H1 (cell line): ENCODE results near the gene MMS22L. TPM values are rescaled to one million over a fixed set of nuclear protein-coding genes. Genes with fewer than 3 reads are reported as not detected.

ENCODE experiments used
- CTCF ChIA-PET: fragments of 300-600 bp; sonication (Branson Sonifier 250); formaldehyde crosslinking; loops from one replicate; lab custom pipeline; 2021; ENCODE audit not compliant: partially characterized antibody; lab: Charles Lee
- POLR2A ChIA-PET: fragments of 300-600 bp; sonication (Branson Sonifier 250); formaldehyde crosslinking; loops from one replicate; lab custom pipeline; 2021; ENCODE audit warnings: inconsistent platforms; ENCODE audit not compliant: partially characterized antibody; lab: Charles Lee
- DNase-seq, 2 experiments: peaks; one replicate each; pipeline versions ENCODE4 v3.0.0 to v3.0.0-alpha.2; 2010 to 2022; ENCODE audit warnings: low spot score in 2 of 2, low read depth in 1 of 2, mixed read lengths in 1 of 2
- FAIRE-seq: peaks from 2 replicates; lab custom pipeline; 2011; peaks lifted over from hg19 to GRCh38; lab: Jason Lieb, UNC
- H2AFZ ChIP-seq: 2 replicates; pipeline ENCODE4 v1.8.1; 2012; ENCODE audit warnings: low read length, inconsistent platforms
- H2AK5ac ChIP-seq: 2 replicates; pipeline ENCODE4 v1.6.1; 2013; ENCODE audit warnings: low read depth, low read length
- H2BK120ac ChIP-seq: replicated peaks from 2 replicates; pipeline ENCODE3; 2013; ENCODE audit warnings: low read depth, low read length, inconsistent platforms
- H2BK12ac ChIP-seq: 2 replicates; pipeline ENCODE4 v1.6.1; 2013; ENCODE audit warnings: low read depth, low read length
- H2BK15ac ChIP-seq: 2 replicates; pipeline ENCODE4 v1.6.1; 2013; ENCODE audit warnings: low read length
- H2BK20ac ChIP-seq: 2 replicates; pipeline ENCODE4 v1.6.1; 2013; ENCODE audit warnings: low read length
- H2BK5ac ChIP-seq: 2 replicates; pipeline ENCODE4 v1.6.1; 2013; ENCODE audit warnings: low read depth, low read length
- H3K14ac ChIP-seq: 2 replicates; pipeline ENCODE4 v1.6.1; 2013; ENCODE audit warnings: inconsistent platforms; ENCODE audit not compliant: insufficient read length
- H3K18ac ChIP-seq: 2 replicates; pipeline ENCODE4 v1.6.1; 2013; ENCODE audit warnings: low read length; ENCODE audit errors: extremely low read depth
- H3K23ac ChIP-seq: 2 replicates; pipeline ENCODE4 v1.6.1; 2013; ENCODE audit warnings: inconsistent platforms; ENCODE audit not compliant: insufficient read length
- H3K23me2 ChIP-seq: 2 replicates; pipeline ENCODE4 v1.6.1; 2013; ENCODE audit warnings: low read depth, low read length
- H3K27ac ChIP-seq: 2 replicates; pipeline ENCODE4 v1.6.1; 2011; ENCODE audit warnings: low read depth, low read length, inconsistent platforms
- H3K27me3 ChIP-seq, 4 experiments: replicated peaks in 1 of 4; 1 replicate in 1 of 4; 2 replicates in 3 of 4; pipeline versions ENCODE4 v1.6.1 to v1.8.1; 2011 to 2013; ENCODE audit warnings: low read length in 3 of 4, mild to moderate bottlenecking in 3 of 4, inconsistent platforms in 2 of 4, mixed read lengths in 2 of 4, moderate library complexity in 1 of 4; ENCODE audit not compliant: control insufficient read depth in 3 of 4, insufficient read depth in 3 of 4; ENCODE audit errors: extremely low read depth in 1 of 4
- H3K36me3 ChIP-seq, 4 experiments: 2 replicates each; pipeline versions ENCODE4 v1.6.1 to v1.8.1; 2011 to 2013; ENCODE audit warnings: mild to moderate bottlenecking in 4 of 4, low read length in 3 of 4, moderate library complexity in 2 of 4, control low read depth in 1 of 4, inconsistent platforms in 1 of 4; ENCODE audit not compliant: insufficient read depth in 4 of 4, control insufficient read depth in 2 of 4
- H3K4ac ChIP-seq: replicated peaks from 2 replicates; pipeline ENCODE3; 2013; ENCODE audit warnings: low read length, low read depth, mixed read lengths, inconsistent platforms; ENCODE audit not compliant: insufficient read length
- H3K4me1 ChIP-seq, 4 experiments: replicated peaks in 1 of 4; 1 replicate in 1 of 4; 2 replicates in 3 of 4; pipeline versions ENCODE4 v1.6.1 to v1.8.1; 2011 to 2013; ENCODE audit warnings: low read length in 3 of 4, inconsistent platforms in 2 of 4, mixed read lengths in 1 of 4; ENCODE audit not compliant: insufficient read depth in 4 of 4, control insufficient read depth in 3 of 4
- H3K4me2 ChIP-seq, 2 experiments: 2 replicates each; pipeline versions ENCODE4 v1.6.1 to v1.8.1; 2011 to 2013; ENCODE audit warnings: low read depth in 2 of 2, low read length in 2 of 2, control low read depth in 1 of 2, inconsistent platforms in 1 of 2, mild to moderate bottlenecking in 1 of 2; ENCODE audit not compliant: insufficient read depth in 1 of 2
- H3K4me3 ChIP-seq, 4 experiments: fragments of 200-600, 300-600 bp in 1 of 4; sonication (generic), shearing (Covaris generic), sonication (Bioruptor Twin) in 1 of 4; 2 replicates each; pipeline versions ENCODE4 v1.5.1 to v1.8.1; 2011 to 2016; ENCODE audit warnings: low read length in 4 of 4, low read depth in 3 of 4, control low read depth in 2 of 4, inconsistent platforms in 2 of 4, mild to moderate bottlenecking in 2 of 4, mixed read lengths in 1 of 4, moderate library complexity in 1 of 4; ENCODE audit not compliant: insufficient read depth in 2 of 4; ENCODE audit errors: extremely low read depth in 1 of 4
- H3K56ac ChIP-seq: replicated peaks from 2 replicates; pipeline ENCODE3; 2013; ENCODE audit warnings: low read depth, mild to moderate bottlenecking, mixed read lengths, low read length, inconsistent platforms; ENCODE audit not compliant: insufficient read length
- H3K79me1 ChIP-seq: 2 replicates; pipeline ENCODE4 v1.6.1; 2013; ENCODE audit warnings: low read depth, low read length, control low read depth
- H3K79me2 ChIP-seq, 2 experiments: 2 replicates each; pipeline versions ENCODE4 v1.6.1 to v1.8.1; 2012 to 2013; ENCODE audit warnings: low read length in 2 of 2, mild to moderate bottlenecking in 2 of 2, inconsistent platforms in 1 of 2; ENCODE audit not compliant: insufficient read depth in 2 of 2, control insufficient read depth in 1 of 2
- H3K9ac ChIP-seq, 4 experiments: replicated peaks in 1 of 4; 1 replicate in 1 of 4; 2 replicates in 3 of 4; pipeline versions ENCODE4 v1.6.1 to v1.8.1; 2011 to 2013; ENCODE audit warnings: low read depth in 3 of 4, low read length in 3 of 4, control low read depth in 2 of 4, mild to moderate bottlenecking in 2 of 4, moderate library complexity in 2 of 4, inconsistent platforms in 1 of 4; ENCODE audit errors: extremely low read depth in 1 of 4
- H3K9me3 ChIP-seq, 2 experiments: 2 replicates each; pipeline versions ENCODE4 v1.6.1 to v1.8.1; 2012 to 2013; ENCODE audit warnings: mild to moderate bottlenecking in 2 of 2, moderate library complexity in 2 of 2, control low read depth in 1 of 2, inconsistent platforms in 1 of 2, low read depth in 1 of 2, low read length in 1 of 2, mixed read lengths in 1 of 2; ENCODE audit not compliant: insufficient read depth in 2 of 2
- H4K20me1 ChIP-seq, 2 experiments: replicated peaks in 1 of 2; 2 replicates each; pipeline versions ENCODE3 to v1.8.1; 2011 to 2013; ENCODE audit warnings: inconsistent platforms in 2 of 2, low read length in 2 of 2, mild to moderate bottlenecking in 1 of 2; ENCODE audit not compliant: insufficient read depth in 2 of 2, control insufficient read depth in 1 of 2
- H4K5ac ChIP-seq: 2 replicates; pipeline ENCODE4 v1.6.1; 2013; ENCODE audit warnings: low read length, low read depth, mixed read lengths, inconsistent platforms; ENCODE audit not compliant: insufficient read length
- H4K8ac ChIP-seq: 2 replicates; pipeline ENCODE4 v1.8.0; 2013; ENCODE audit warnings: mild to moderate bottlenecking, moderate library complexity, low read length, inconsistent platforms; ENCODE audit not compliant: insufficient read depth; ENCODE audit errors: extremely low read depth
- H4K91ac ChIP-seq: replicated peaks from 2 replicates; pipeline ENCODE3; 2013; ENCODE audit warnings: low read length, mixed read lengths, inconsistent platforms; ENCODE audit not compliant: insufficient read length
- CHD2 ChIP-seq: IDR thresholded peaks from 2 replicates; pipeline ENCODE4 v1.6.1; 2012; ENCODE audit warnings: low read length, improper control_type of control experiment
- CREB1 ChIP-seq: IDR thresholded peaks from 2 replicates; pipeline ENCODE4 v1.6.1; 2012; ENCODE audit warnings: inconsistent platforms
- FOSL1 ChIP-seq: IDR thresholded peaks from 2 replicates; pipeline ENCODE4 v1.6.1; 2011; ENCODE audit warnings: mild to moderate bottlenecking, low read depth, low read length, moderate library complexity; ENCODE audit not compliant: insufficient read depth
- KDM4A ChIP-seq: IDR thresholded peaks from one replicate; pipeline ENCODE4 v1.7.1; 2012; ENCODE audit warnings: low read depth, mild to moderate bottlenecking, moderate library complexity, low read length, inconsistent platforms; ENCODE audit not compliant: severe bottlenecking
- RFX5 ChIP-seq: IDR thresholded peaks from 2 replicates; pipeline ENCODE4 v1.6.1; 2011; ENCODE audit warnings: low read depth, low read length, improper control_type of control experiment, borderline replicate concordance
- RXRA ChIP-seq: IDR thresholded peaks from 2 replicates; pipeline ENCODE4 v1.6.1; 2011; ENCODE audit warnings: low read depth, mild to moderate bottlenecking, low read length, moderate library complexity; ENCODE audit not compliant: insufficient read depth
- SIRT6 ChIP-seq: IDR thresholded peaks from one replicate; pipeline ENCODE4 v1.7.1; 2012; ENCODE audit warnings: low read length, inconsistent platforms
- TAF1 ChIP-seq: IDR thresholded peaks from 2 replicates; pipeline ENCODE4 v1.6.1; 2011; ENCODE audit warnings: mild to moderate bottlenecking, low read depth, low read length
- WGBS, 2 experiments: shearing (Covaris generic) in 1 of 2; methylation state at CpG; one replicate each; pipeline versions ENCODE4 v1.1.6 to v1.1.7; 2013 to 2015; ENCODE audit warnings: low lambda C conversion rate in 2 of 2, mixed read lengths in 2 of 2, inconsistent platforms in 1 of 2, low coverage in 1 of 2, missing lambda C conversion rate in 1 of 2; ENCODE audit not compliant: insufficient replicate concordance in 2 of 2, insufficient coverage in 1 of 2, insufficient read length in 1 of 2; ENCODE audit errors: extremely low coverage in 1 of 2, missing lambda C conversion rate in 1 of 2; 5-methylcytosine and 5-hydroxymethylcytosine counted together
- polyA plus RNA-seq, 7 experiments: library from polyadenylated mRNA; depleted of rRNA in 3 of 7; stranded (reverse) in 5 of 7; unstranded in 2 of 7; fragments of >200 nt in 5 of 7; fragments of 200-250 nt in 2 of 7; gene quantifications; 1 replicate in 5 of 7; 2 replicates in 1 of 7; 4 replicates in 1 of 7; pipeline versions ENCODE4 v1.2.1 to v1.2.3, GENCODE V29; 2011 to 2013; ENCODE audit warnings: missing spikeins in 2 of 7, mixed read lengths in 2 of 7
- total RNA-seq: library from RNA; stranded (reverse); fragmentation: NEBNext Ultra II Directional; extraction: Animal tissue kit (Norgen Biotek cat#: 25700); gene quantifications from 2 replicates; pipeline ENCODE4 v1.2.1, GENCODE V29; 2021

The MMS22L gene
- total and polyA plus RNA-seq, 2 of the 8 experiments (the other 6 are each of a cell fraction or from before 2014, with no cell fraction given): 11.1 to 32.6 TPM

GRCh38 chr6:97214671-97215070 is 68.3 kb downstream of the MMS22L start:
- DNase-seq (no peak), FAIRE-seq (no peak)
- H3K56ac ChIP-seq: no peak overlapping the region
- H3K27ac ChIP-seq: no peak overlapping the region
- H2BK120ac ChIP-seq: no peak overlapping the region
- H2BK15ac ChIP-seq: no peak overlapping the region
- H3K23me2 ChIP-seq: no peaks in the 10 kb centered on the region
- no peaks in the 10 kb centered on the region for H3K27me3 ChIP-seq
- POLR2A ChIA-PET: interaction anchor here (1.3 kb wide), 1 partner anchor 24 kb away, joined by 4 read pairs; no protein-coding TSS in a partner anchor
- H2AK5ac ChIP-seq: no peak overlapping the region
- no peak overlapping the region for H4K91ac ChIP-seq
- H2BK20ac ChIP-seq: no peak overlapping the region
- no peaks in the 10 kb centered on the region; a peak in 1 of 4 replicates for H3K79me2 ChIP-seq
- H2BK12ac ChIP-seq: no peak overlapping the region
- no peak overlapping the region for H3K4me2 ChIP-seq
- H3K4ac ChIP-seq: no peak overlapping the region
- H3K4me3 ChIP-seq: no peak overlapping the region
- H3K18ac ChIP-seq: no peak overlapping the region
- H3K9me3 ChIP-seq: no peaks in the 10 kb centered on the region
- H3K14ac ChIP-seq: no peak overlapping the region
- no peak overlapping the region for H3K9ac ChIP-seq
- H4K5ac ChIP-seq: no peak overlapping the region
- 67% methylated on average over 2 of the region's 2 CpGs; no CpG with 5 or more reads in 1 of the 2 experiments for WGBS, 2 experiments
- TF ChIP-seq TAF1 (no peak), RXRA (no peak), CREB1 (no peak), CHD2 (no peak), SIRT6 (no peak), KDM4A (no peak), FOSL1 (no peak), RFX5 (no peak)
- no peak overlapping the region for H2BK5ac ChIP-seq
- CTCF ChIA-PET: interaction anchor here (0.6 to 3.3 kb wide), 25 partner anchors 9 to 419 kb away, joined by 3 to 27 read pairs (median 5); no protein-coding TSS in a partner anchor
- no peaks in the 10 kb centered on the region; a peak in 1 of 8 replicates for H3K36me3 ChIP-seq
- H3K79me1 ChIP-seq: no peaks in the 10 kb centered on the region
- no peak overlapping the region for H3K23ac ChIP-seq
- no peak overlapping the region for H4K8ac ChIP-seq
- peaks cover 0 to 3% of the 10 kb centered on the region in 2 experiments for H4K20me1 ChIP-seq
- no peak overlapping the region for H2AFZ ChIP-seq
- H3K4me1 ChIP-seq: peaks cover 0 to 4% (median 0%) of the 10 kb centered on the region in 4 experiments; a peak in 1 of 7 replicates
